ENCODE data around the gene GRID2.

Gene GRID2

GRCh38 chr4:93370256-93370655, 1066.5 kb downstream of the GRID2 start:
- H3K4me1 ChIP-seq, result no peaks in the 10 kb centered on the region
- no peak overlapping the region for H3K4me3 ChIP-seq (ENCODE audit: low read depth, low read length)
- H3K36me3 ChIP-seq, result no peaks in the 10 kb centered on the region
- no peaks in the 10 kb centered on the region for H3K9me3 ChIP-seq
- DNase-seq, result no peak
- H3K27me3 ChIP-seq, result no peaks in the 10 kb centered on the region
- TF ChIP-seq CTCF (IDR thresholded peaks at IDR 0.05; ENCODE audit: low read depth, low read length), result no peak

GRCh38 chr4:93373893-93374860, 1070.4 kb downstream of the GRID2 start:
- Histone ChIP-seq H3K27me3 (no peaks in the 10 kb centered on the region), H3K4me3 (ENCODE audit: low read depth, low read length) (no peak overlapping the region), H3K4me1 (no peaks in the 10 kb centered on the region), H3K9me3 (no peaks in the 10 kb centered on the region), H3K36me3 (no peaks in the 10 kb centered on the region)
- no peak for TF ChIP-seq CTCF (IDR thresholded peaks at IDR 0.05; ENCODE audit: low read depth, low read length)
- no peak for DNase-seq

- H3K4me1 ChIP-seq, result no peaks in the 10 kb centered on the region
- no peak overlapping the region for H3K4me3 ChIP-seq (ENCODE audit: low read depth, low read length)
- H3K9me3 ChIP-seq, result no peaks in the 10 kb centered on the region
- no peaks in the 10 kb centered on the region for H3K36me3 ChIP-seq
- DNase-seq, result no peak
- no peaks in the 10 kb centered on the region for H3K27me3 ChIP-seq
- no peak for TF ChIP-seq CTCF (IDR thresholded peaks at IDR 0.05; ENCODE audit: low read depth, low read length)
These were observed 1080.5 kb downstream of the GRID2 start for GRCh38 chr4:93384241-93384640.

GRCh38 chr4:93384887-93385286, 1081.1 kb downstream of the GRID2 start:
- Histone ChIP-seq H3K36me3 (no peaks in the 10 kb centered on the region), H3K9me3 (no peaks in the 10 kb centered on the region), H3K4me1 (no peaks in the 10 kb centered on the region), H3K27me3 (no peaks in the 10 kb centered on the region), H3K4me3 (ENCODE audit: low read depth, low read length) (no peak overlapping the region)
- no peak for DNase-seq
- TF ChIP-seq CTCF (IDR thresholded peaks at IDR 0.05; ENCODE audit: low read depth, low read length), result no peak

- no peaks in the 10 kb centered on the region for H3K27me3 ChIP-seq
- H3K4me3 ChIP-seq (ENCODE audit: low read depth, low read length), result no peak overlapping the region
- H3K9me3 ChIP-seq, result no peaks in the 10 kb centered on the region
- no peak for TF ChIP-seq CTCF (IDR thresholded peaks at IDR 0.05; ENCODE audit: low read depth, low read length)
- H3K36me3 ChIP-seq, result no peaks in the 10 kb centered on the region
- no peaks in the 10 kb centered on the region for H3K4me1 ChIP-seq
- no peak for DNase-seq
These were observed 1090.8 kb downstream of the GRID2 start for GRCh38 chr4:93394545-93395081.

GRCh38 chr4:93396272-93396671, 1092.5 kb downstream of the GRID2 start:
- Histone ChIP-seq H3K4me1 (no peaks in the 10 kb centered on the region), H3K36me3 (no peaks in the 10 kb centered on the region), H3K9me3 (no peaks in the 10 kb centered on the region), H3K4me3 (ENCODE audit: low read depth, low read length) (no peak overlapping the region), H3K27me3 (no peaks in the 10 kb centered on the region)
- no peak for TF ChIP-seq CTCF (IDR thresholded peaks at IDR 0.05; ENCODE audit: low read depth, low read length)
- DNase-seq, result no peak
